ENCODE results near the gene ZNF138.
A peak's percentile ranks its signal among the peaks of the same experiment; 100 is the strongest.
"Not testable (repeated sequence)": the region's sequence is repeated elsewhere in the genome, so short reads cannot be mapped to it uniquely, and the experiment has no call there.

ZNF138 gene

GRCh38 chr7:64838691-64839090 is 44.5 kb downstream of the ZNF138 start:
- DNase-seq: no peak

DNA sequence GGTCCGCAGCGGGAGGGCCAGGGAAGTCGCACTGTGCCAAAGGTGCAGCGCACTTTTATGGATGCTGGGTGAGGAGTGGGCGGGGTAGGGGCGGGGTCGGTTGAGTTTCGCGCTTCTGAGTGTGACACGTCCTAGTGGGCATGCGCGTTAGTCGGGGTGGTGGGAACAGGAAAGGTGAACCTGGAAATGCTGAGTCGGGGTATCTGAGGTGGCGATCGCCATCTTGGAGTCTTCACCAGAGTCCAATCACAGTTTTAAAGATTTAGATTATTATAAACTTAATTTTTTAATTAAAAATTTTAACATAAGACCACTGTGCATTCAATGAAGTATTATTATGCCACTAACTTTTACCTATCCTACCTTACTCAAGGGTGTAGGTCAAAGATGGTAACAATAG is 45.7 kb downstream of the ZNF138 start:
- DNase-seq: no peak

GRCh38 chr7:64849250-64849923 is 55.2 kb downstream of the ZNF138 start:
- peak; percentile 2 for DNase-seq

- no peak for DNase-seq
These were observed 55.8 kb downstream of the ZNF138 start for GRCh38 chr7:64849924-64850499.

DNA sequence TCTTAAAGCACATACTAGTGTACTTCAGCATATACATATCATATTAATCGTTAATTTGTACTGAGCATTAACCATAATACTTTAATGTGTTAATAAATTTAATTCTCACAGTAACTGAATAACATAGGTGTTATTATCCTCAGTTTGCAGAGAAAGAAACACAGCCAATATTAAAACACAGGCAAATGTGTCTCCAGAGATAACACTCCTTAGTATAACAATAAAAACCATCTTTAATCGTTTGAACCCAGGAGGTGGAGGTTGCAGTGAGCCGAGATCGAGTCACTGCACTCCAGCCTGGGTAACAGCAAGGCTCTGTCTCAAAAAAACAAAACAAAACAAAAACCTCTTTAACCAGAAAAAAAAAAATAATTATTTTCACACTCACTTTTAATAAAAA is 59.5 kb downstream of the ZNF138 start:
- DNase-seq: no peak

DNA sequence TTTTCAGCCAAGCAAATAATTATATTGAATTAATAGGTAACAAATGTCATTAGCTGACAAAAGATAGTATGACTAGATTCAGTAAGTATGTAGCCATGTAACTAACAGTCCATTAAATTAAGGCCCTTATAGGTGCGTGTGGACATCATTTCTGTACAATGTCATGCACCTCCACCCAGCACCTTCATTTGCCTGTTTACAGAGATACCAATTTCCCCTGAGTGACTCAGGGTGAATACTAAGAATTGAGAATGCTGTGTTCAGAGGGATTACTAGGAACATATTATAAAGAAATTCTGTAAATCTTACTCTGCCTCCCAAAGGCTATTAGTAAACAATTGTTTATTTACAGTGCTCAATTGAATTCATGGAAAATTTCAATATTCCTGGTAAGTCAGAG is 60.7 kb downstream of the ZNF138 start:
- DNase-seq: no peak

- DNase-seq: no peak
These were observed 68.8 kb downstream of the ZNF138 start for GRCh38 chr7:64863021-64863420.

GRCh38 chr7:64863530-64863929 is 69.3 kb downstream of the ZNF138 start:
- DNase-seq: not testable (repeated sequence)

DNA sequence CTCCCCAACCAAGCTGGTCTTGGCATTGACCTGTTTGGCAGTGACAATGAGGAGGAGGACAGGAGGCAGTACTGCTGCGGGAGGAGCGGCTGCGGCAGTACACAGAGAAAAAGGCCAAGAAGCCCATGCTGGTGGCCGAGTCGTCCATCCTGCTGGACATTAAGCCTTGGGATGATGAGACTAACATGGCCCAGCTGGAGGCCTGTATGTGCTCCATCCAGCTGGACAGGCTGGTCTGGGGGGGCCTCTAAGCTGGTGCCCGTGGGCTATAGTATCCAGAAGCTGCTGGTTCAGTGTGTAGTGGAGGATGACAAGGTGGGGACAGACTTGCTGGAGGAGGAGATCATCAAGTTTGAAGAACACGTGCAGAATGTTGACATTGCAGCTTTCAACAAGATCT is 69.7 kb downstream of the ZNF138 start:
- no peak for DNase-seq

DNA sequence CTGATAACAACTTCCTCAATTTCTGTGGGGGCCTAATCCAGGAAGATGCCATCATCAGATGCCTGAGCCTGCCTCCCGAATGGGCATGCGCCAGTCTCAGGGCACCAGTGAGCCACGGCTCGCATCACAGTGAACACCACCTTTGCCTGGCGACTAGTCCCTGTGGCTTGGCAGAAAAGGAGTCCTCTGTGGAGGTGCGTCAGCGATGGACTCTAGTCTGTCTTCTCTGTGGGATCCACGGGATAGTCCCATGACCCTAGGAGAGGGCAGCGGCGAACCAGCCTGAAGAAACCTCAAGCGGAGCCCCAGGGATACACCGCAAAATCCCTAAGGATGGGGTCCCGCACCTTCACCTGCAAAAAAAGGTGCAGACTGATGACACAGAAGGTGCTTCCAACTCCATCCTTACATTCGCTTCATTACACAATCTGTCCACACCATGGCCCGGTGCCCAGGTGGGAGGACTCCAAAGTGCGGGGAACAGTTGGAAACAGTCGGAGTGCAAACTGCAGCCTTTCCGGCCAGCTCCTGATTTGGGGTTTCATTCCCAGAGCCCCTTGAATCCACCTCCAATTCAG is 73.7 kb downstream of the ZNF138 start:
- no peak for DNase-seq

- no peak for DNase-seq
These were observed 74.3 kb downstream of the ZNF138 start for GRCh38 chr7:64868499-64868898.

- no peak for DNase-seq
These were observed 75.0 kb downstream of the ZNF138 start for GRCh38 chr7:64869121-64869725.

GRCh38 chr7:64869912-64870562 is 75.8 kb downstream of the ZNF138 start:
- no peak for DNase-seq

DNA sequence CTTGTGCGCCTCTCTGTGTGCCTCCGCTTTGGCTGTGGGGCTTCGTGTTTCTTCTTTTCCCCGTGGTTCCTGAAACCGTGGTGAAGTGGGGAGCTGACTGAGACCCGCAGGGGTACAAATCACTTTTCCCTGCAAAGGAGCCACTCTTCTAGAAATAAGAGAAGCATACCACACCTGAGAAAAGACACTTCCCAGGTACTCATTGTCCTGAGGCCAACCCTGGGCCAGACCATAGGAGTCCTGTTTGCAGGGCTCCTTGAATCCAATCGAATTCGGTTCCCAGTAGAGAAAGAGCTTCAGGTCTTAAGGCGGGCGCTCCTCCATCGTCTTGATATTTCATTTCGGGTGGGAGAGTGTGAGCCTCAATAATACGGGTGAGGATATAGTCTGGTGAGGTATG is 76.4 kb downstream of the ZNF138 start:
- no peak for DNase-seq

DNA sequence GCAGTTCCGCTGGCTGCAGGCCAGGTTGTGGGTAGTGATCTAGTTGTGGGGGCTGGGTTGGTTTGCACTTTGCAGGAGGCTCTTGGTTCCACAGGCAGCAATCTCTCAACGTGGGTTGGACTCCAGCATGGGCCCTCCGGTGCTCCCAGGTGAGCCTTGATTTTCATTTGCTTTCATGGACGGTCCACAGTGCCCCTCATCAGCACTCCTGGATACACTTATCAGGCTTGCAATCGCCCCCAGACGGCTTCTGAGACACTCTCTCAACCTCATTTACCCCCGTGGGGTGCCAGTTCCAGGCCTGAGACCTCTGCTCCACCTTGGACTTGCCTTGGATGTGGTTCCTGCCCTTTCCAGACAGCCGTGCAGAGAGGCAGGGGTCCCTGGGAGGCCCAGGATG is 77.5 kb downstream of the ZNF138 start:
- no peak for DNase-seq

DNA sequence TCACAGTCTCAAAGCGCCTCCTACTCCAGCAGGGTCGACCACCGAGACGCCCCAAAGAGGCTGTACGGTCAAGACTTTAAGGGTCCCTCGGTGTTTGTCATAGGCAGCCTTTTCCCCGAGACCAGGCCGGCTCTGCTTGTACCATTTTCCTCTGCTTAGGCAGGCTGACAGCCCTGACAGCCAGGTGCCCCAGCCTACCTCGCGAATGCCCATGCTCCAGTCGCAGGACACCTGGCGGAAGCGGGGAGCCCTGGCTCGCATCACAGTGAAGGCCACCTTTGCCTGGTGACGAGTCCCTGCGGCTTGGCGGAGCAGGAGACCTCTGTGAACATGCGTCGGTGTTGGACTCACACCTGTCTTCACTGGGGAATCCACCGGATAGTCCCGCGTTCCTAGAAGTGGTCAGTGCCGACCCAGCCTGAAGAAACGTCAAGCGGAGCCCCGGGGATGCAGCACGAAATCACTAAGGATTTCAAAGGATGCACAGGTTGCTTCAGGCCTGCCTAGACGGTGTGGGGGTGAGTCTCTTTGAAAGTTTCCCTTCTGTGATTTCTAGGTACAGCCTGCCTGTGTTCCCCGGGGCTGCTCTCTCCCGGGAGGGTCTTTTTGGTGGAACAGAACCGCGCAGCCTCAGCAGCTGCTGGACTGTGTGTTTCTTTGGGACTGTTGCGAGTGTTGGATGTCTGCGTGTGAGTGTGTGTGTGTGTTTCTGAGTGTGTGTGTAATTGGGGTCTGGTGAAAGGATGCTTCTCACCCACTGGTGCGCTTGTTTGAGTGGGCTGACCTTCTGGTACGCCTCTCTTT is 78.3 kb downstream of the ZNF138 start:
- no peak for DNase-seq

- DNase-seq: no peak
These were observed 78.9 kb downstream of the ZNF138 start for GRCh38 chr7:64873155-64873500.

- no peak for DNase-seq
These were observed 79.3 kb downstream of the ZNF138 start for GRCh38 chr7:64873517-64873916.

- DNase-seq: no peak
These were observed 79.9 kb downstream of the ZNF138 start for GRCh38 chr7:64874114-64874513.

- no peak for DNase-seq
These were observed 80.5 kb downstream of the ZNF138 start for GRCh38 chr7:64874562-64875250.

DNA sequence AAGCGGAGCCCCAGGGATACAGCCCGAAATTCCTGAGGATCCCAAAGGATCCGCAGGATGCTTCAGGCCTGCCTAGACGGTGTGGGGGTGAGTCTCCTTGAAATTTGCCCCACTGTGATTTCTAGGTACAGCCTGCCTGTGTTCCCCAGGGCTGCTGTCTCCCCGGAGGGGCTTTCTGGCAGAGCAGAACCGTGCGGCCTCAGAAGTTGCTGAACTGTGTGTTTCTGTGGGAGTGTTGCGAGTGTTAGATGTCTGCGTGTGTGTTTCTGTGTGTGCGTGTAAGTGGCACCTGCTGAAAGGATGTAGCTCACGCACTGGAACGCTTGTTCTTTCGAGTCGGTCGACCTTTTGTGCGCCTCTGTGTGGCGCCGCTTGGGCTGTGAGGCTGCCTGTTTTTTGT is 81.0 kb downstream of the ZNF138 start:
- DNase-seq: no peak
